ENCODE results near the gene ANKRD23. TPM values are rescaled to one million over a fixed set of nuclear protein-coding genes. Genes with fewer than 3 reads are reported as not detected.

Gene ANKRD23
- total and polyA plus RNA-seq, 2 of the 13 experiments (the other 11 are each of a cell fraction or from before 2014, with no cell fraction given): 1.5 to 1.6 TPM

GRCh38 chr2:96810783-96811192 is 33.0 kb downstream of the ANKRD23 start (continued):
- TF ChIP-seq CBFB (CRISPR knock-in tag; IDR thresholded peaks at IDR 0.05): no peak
- TF ChIP-seq ZNF160 (CRISPR knock-in tag; IDR thresholded peaks at IDR 0.05): no peak
- TF ChIP-seq THAP11 (CRISPR knock-in tag; IDR thresholded peaks at IDR 0.05): peak; percentile 35; the same call in 1 of the 2 replicates
- no peak for TF ChIP-seq ZMAT5 (CRISPR knock-in tag; IDR thresholded peaks at IDR 0.05; ENCODE audit: borderline replicate concordance, low read depth)
- no peak for TF ChIP-seq PLSCR1 (CRISPR knock-in tag; IDR thresholded peaks at IDR 0.05; ENCODE audit: borderline replicate concordance)
- peak; percentile 81 for TF ChIP-seq HIC2 (CRISPR knock-in tag; IDR thresholded peaks at IDR 0.05; ENCODE audit: low read depth)
- no peak for TF ChIP-seq SMYD3 (CRISPR knock-in tag; IDR thresholded peaks at IDR 0.05)
- TF ChIP-seq GPBP1L1 (CRISPR knock-in tag; IDR thresholded peaks at IDR 0.05): no peak
- TF ChIP-seq ZNF644 (CRISPR knock-in tag; IDR thresholded peaks at IDR 0.05; ENCODE audit: low read depth): peak; percentile 93
- TF ChIP-seq MEIS2 (CRISPR knock-in tag; IDR thresholded peaks at IDR 0.05): no peak
- TF ChIP-seq ZNF598 (CRISPR knock-in tag; IDR thresholded peaks at IDR 0.05; ENCODE audit: borderline replicate concordance): no peak
- no peak for TF ChIP-seq ZEB1 (IDR thresholded peaks at IDR 0.05; ENCODE audit: insufficient replicate concordance, low read depth)
- peak; percentile 31; the same call in 1 of the 2 replicates for TF ChIP-seq MYC (CRISPR knock-in tag; IDR thresholded peaks at IDR 0.05; ENCODE audit: borderline replicate concordance)
- no peak for TF ChIP-seq ZSCAN21 (CRISPR knock-in tag; IDR thresholded peaks at IDR 0.05; ENCODE audit: borderline replicate concordance)
- 0 out of 2 replicates have a peak, but pooled peaks have one; percentile 55 for TF ChIP-seq ZNF276 (CRISPR knock-in tag; IDR thresholded peaks at IDR 0.05; ENCODE audit: low read depth)
- no peak for TF ChIP-seq KAT7 (CRISPR knock-in tag; IDR thresholded peaks at IDR 0.05; ENCODE audit: borderline replicate concordance)
- no peak for TF ChIP-seq KDM4B (CRISPR knock-in tag; IDR thresholded peaks at IDR 0.05)
- no peak for TF ChIP-seq PRPF4 (IDR thresholded peaks at IDR 0.05; ENCODE audit: low read depth, low read length, poor library complexity, severe bottlenecking)
- TF ChIP-seq NR3C1 (CRISPR knock-in tag; IDR thresholded peaks at IDR 0.05): no peak
- TF ChIP-seq ZNF773 (CRISPR knock-in tag; IDR thresholded peaks at IDR 0.05; ENCODE audit: borderline replicate concordance): no peak
- TF ChIP-seq ATF3 (CRISPR knock-in tag; IDR thresholded peaks at IDR 0.05): no peak
- TF ChIP-seq AHR (CRISPR knock-in tag; IDR thresholded peaks at IDR 0.05): no peak
- TF ChIP-seq ZBTB3 (CRISPR knock-in tag; IDR thresholded peaks at IDR 0.05; ENCODE audit: borderline replicate concordance, low read depth): no peak
- TF ChIP-seq TEAD2 (CRISPR knock-in tag; IDR thresholded peaks at IDR 0.05): no peak
- no peak for TF ChIP-seq ZFYVE20 (CRISPR knock-in tag; IDR thresholded peaks at IDR 0.05; ENCODE audit: borderline replicate concordance, low read depth)

Data from HepG2 (cell line).